ENCODE measurements around the gene MDFIC.

DNA sequence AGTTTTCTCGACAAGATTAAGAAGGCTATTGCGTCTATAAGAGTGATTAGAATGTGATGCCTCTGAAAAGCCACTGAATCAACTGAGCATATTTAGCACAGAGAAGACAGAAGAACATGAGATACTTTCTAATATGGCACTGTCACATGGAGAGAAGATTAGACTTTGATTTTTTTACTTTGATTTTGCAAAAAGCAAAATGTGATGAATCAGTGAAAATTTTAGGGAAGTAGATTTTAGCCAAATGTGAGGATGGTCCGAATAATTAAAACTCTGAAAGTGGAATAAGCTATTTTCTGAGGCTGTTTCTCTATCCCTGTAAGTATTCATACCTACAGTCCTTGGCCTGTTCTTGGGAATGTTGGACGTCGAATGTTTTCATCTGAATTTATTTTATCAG lies 11.8 kb downstream of the MDFIC start:
- TF ChIP-seq, protein P1, sequence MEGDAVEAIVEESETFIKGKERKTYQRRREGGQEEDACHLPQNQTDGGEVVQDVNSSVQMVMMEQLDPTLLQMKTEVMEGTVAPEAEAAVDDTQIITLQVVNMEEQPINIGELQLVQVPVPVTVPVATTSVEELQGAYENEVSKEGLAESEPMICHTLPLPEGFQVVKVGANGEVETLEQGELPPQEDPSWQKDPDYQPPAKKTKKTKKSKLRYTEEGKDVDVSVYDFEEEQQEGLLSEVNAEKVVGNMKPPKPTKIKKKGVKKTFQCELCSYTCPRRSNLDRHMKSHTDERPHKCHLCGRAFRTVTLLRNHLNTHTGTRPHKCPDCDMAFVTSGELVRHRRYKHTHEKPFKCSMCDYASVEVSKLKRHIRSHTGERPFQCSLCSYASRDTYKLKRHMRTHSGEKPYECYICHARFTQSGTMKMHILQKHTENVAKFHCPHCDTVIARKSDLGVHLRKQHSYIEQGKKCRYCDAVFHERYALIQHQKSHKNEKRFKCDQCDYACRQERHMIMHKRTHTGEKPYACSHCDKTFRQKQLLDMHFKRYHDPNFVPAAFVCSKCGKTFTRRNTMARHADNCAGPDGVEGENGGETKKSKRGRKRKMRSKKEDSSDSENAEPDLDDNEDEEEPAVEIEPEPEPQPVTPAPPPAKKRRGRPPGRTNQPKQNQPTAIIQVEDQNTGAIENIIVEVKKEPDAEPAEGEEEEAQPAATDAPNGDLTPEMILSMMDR (optimal IDR thresholded peaks at IDR 0.05 in 1 of 3, IDR thresholded peaks at IDR 0.05 in 1 of 3, conservative IDR thresholded peaks at IDR 0.05 in 1 of 3; ENCODE audit: extremely low read depth in 1 of 3, insufficient read depth in 2 of 3, low read length in 3 of 3): no peak
- TF ChIP-seq EZH2 (IDR thresholded peaks at IDR 0.05; ENCODE audit: low read length): no peak

Measured in keratinocyte (primary cell).